H1 (cell line): Measurements from ENCODE around the gene NFATC4. TPM values are rescaled to one million over a fixed set of nuclear protein-coding genes. Genes with fewer than 3 reads are reported as not detected.

Experiments used
- CHD7 ChIP-seq: fragments of 300-600 bp; sonication (generic); IDR thresholded peaks from 2 replicates; pipeline ENCODE4 v1.7.1; 2012; ENCODE audit warnings: low read length, moderate library complexity, mild to moderate bottlenecking, inconsistent platforms; ENCODE audit not compliant: insufficient replicate concordance
- polyA plus RNA-seq, 7 experiments: library from polyadenylated mRNA; depleted of rRNA in 3 of 7; stranded (reverse) in 5 of 7; unstranded in 2 of 7; fragments of >200 nt in 5 of 7; fragments of 200-250 nt in 2 of 7; gene quantifications; 1 replicate in 5 of 7; 2 replicates in 1 of 7; 4 replicates in 1 of 7; pipeline versions ENCODE4 v1.2.1 to v1.2.3, GENCODE V29; 2011 to 2013; ENCODE audit warnings: missing spikeins in 2 of 7, mixed read lengths in 2 of 7
- total RNA-seq: library from RNA; stranded (reverse); fragmentation: NEBNext Ultra II Directional; extraction: Animal tissue kit (Norgen Biotek cat#: 25700); gene quantifications from 2 replicates; pipeline ENCODE4 v1.2.1, GENCODE V29; 2021

NFATC4 gene
- total and polyA plus RNA-seq, 2 of the 8 experiments (the other 6 are each of a cell fraction or from before 2014, with no cell fraction given): 47.3 to 50.3 TPM

GRCh38 chr14:24399447-24399822 is 31.5 kb downstream of the NFATC4 start (continued):
- no peak for TF ChIP-seq CHD7
